ENCODE measurements around the gene RHAG. TPM values are rescaled to one million over a fixed set of nuclear protein-coding genes. Genes with fewer than 3 reads are reported as not detected.

Gene RHAG
- total and polyA plus RNA-seq, 2 of the 8 experiments (the other 6 are each of a cell fraction or from before 2014, with no cell fraction given), result not detected

- H3K79me1 ChIP-seq (ENCODE audit: low read depth, low read length), result no peaks in the 10 kb centered on the region
- no peak overlapping the region for H3K56ac ChIP-seq (replicated peaks; ENCODE audit: insufficient read length, low read depth, low read length)
- H3K9ac ChIP-seq (replicated peaks in 1 of 4; ENCODE audit: extremely low read depth in 1 of 4, low read depth in 3 of 4, low read length in 3 of 4), result no peak overlapping the region
- H3K23ac ChIP-seq (ENCODE audit: insufficient read length), result no peak overlapping the region
- CTCF ChIA-PET (ENCODE audit: partially characterized antibody), result no interaction called here
- no peaks in the 10 kb centered on the region for H4K20me1 ChIP-seq (replicated peaks in 1 of 2; ENCODE audit: control insufficient read depth in 1 of 2, insufficient read depth in 2 of 2, low read length in 2 of 2)
- no peak overlapping the region for H3K4ac ChIP-seq (replicated peaks; ENCODE audit: insufficient read length, low read depth, low read length)
- no peak overlapping the region for H2AFZ ChIP-seq (ENCODE audit: low read length)
- no peaks in the 10 kb centered on the region for H3K79me2 ChIP-seq (ENCODE audit: control insufficient read depth in 1 of 2, insufficient read depth in 2 of 2, low read length in 2 of 2)
- no peak overlapping the region for H2BK12ac ChIP-seq (ENCODE audit: low read depth, low read length)
- no peak overlapping the region for H3K4me2 ChIP-seq (ENCODE audit: insufficient read depth in 1 of 2, low read depth in 2 of 2, low read length in 2 of 2)
- no peaks in the 10 kb centered on the region for H3K9me3 ChIP-seq (ENCODE audit: insufficient read depth in 2 of 2, low read depth in 1 of 2, low read length in 1 of 2)
- no peak overlapping the region for H3K4me3 ChIP-seq (ENCODE audit: extremely low read depth in 1 of 4, insufficient read depth in 2 of 4, low read depth in 3 of 4, low read length in 4 of 4)
- no peak overlapping the region for H2BK15ac ChIP-seq (ENCODE audit: low read length)
- no peak overlapping the region for H2BK5ac ChIP-seq (ENCODE audit: low read depth, low read length)
- no peaks in the 10 kb centered on the region for H3K36me3 ChIP-seq (ENCODE audit: control insufficient read depth in 2 of 4, insufficient read depth in 4 of 4, low read length in 3 of 4)
- H2AK5ac ChIP-seq (ENCODE audit: low read depth, low read length), result no peak overlapping the region
- no peaks in the 10 kb centered on the region for H3K27me3 ChIP-seq (replicated peaks in 1 of 4; ENCODE audit: control insufficient read depth in 3 of 4, extremely low read depth in 1 of 4, insufficient read depth in 3 of 4, low read length in 3 of 4)
- H4K8ac ChIP-seq (ENCODE audit: extremely low read depth, insufficient read depth, low read length), result no peak overlapping the region
- POLR2A ChIA-PET (ENCODE audit: partially characterized antibody), result no interaction called here
- no peak overlapping the region for H4K5ac ChIP-seq (ENCODE audit: insufficient read length, low read depth, low read length)
- no peaks in the 10 kb centered on the region for H3K4me1 ChIP-seq (replicated peaks in 1 of 4; ENCODE audit: control insufficient read depth in 3 of 4, insufficient read depth in 4 of 4, low read length in 3 of 4)
- no peak overlapping the region for H3K18ac ChIP-seq (ENCODE audit: extremely low read depth, low read length)
- no peak for FAIRE-seq
- H2BK120ac ChIP-seq (replicated peaks; ENCODE audit: low read depth, low read length), result no peak overlapping the region
- no peak for DNase-seq (ENCODE audit: low read depth in 1 of 2, low spot score in 2 of 2)
- no peaks in the 10 kb centered on the region for H3K23me2 ChIP-seq (ENCODE audit: low read depth, low read length)
- H2BK20ac ChIP-seq (ENCODE audit: low read length), result no peak overlapping the region
- no peak overlapping the region for H3K14ac ChIP-seq (ENCODE audit: insufficient read length)
- no peak overlapping the region for H4K91ac ChIP-seq (replicated peaks; ENCODE audit: insufficient read length, low read length)
- no peak overlapping the region for H3K27ac ChIP-seq (ENCODE audit: low read depth, low read length)
- TF ChIP-seq TBP (IDR thresholded peaks at IDR 0.05; ENCODE audit: low read depth, low read length), result no peak
- no peak for TF ChIP-seq CHD7 (IDR thresholded peaks at IDR 0.05; ENCODE audit: insufficient replicate concordance, low read length)
Measured at GRCh38 chr6:49579649-49580048, 57.0 kb downstream of the RHAG start.
